SK-N-SH treated with all-trans-retinoic acid at 6 μM for 48 hours (cell line): ENCODE data around the gene MVB12A.

Source experiments
- ARNTL ChIP-seq: fragments of 450-650 bp; formaldehyde crosslinking; IDR thresholded peaks from 2 replicates; pipeline ENCODE4 v1.5.0; 2020; ENCODE audit warnings: low read depth, mild to moderate bottlenecking, moderate library complexity, borderline replicate concordance
- CSDC2 ChIP-seq: fragments of 250-450 bp; sonication (Bioruptor Pico); IDR thresholded peaks from 2 replicates; pipeline ENCODE4 v1.5.0; 2020; ENCODE audit warnings: mild to moderate bottlenecking, moderate library complexity
- POU6F1 ChIP-seq: fragments of 250-450 bp; sonication (Bioruptor Pico); IDR thresholded peaks from 2 replicates; pipeline ENCODE4 v1.8.0; 2021; ENCODE audit warnings: low read depth, mild to moderate bottlenecking, moderate library complexity, borderline replicate concordance
- ZFP30 ChIP-seq: fragments of 450-650 bp; formaldehyde crosslinking; IDR thresholded peaks from 2 replicates; pipeline ENCODE4 v1.5.0; 2022; ENCODE audit warnings: mild to moderate bottlenecking, moderate library complexity
- ZNF565 ChIP-seq: fragments of 450-650 bp; formaldehyde crosslinking; conservative IDR thresholded peaks from 2 replicates; pipeline ENCODE4 v1.5.0; 2020; ENCODE audit warnings: low read depth, mild to moderate bottlenecking, moderate library complexity
- ZNF70 ChIP-seq: fragments of 450-650 bp; formaldehyde crosslinking; IDR thresholded peaks from 2 replicates; pipeline ENCODE4 v1.5.0; 2020; ENCODE audit warnings: mild to moderate bottlenecking, moderate library complexity
- TF ChIP-seq, protein P1 (sequence below): fragments of 250-450 bp; sonication (Bioruptor Pico); IDR thresholded peaks from 2 replicates; pipeline ENCODE4 v1.5.1; 2020; ENCODE audit warnings: low read depth, mild to moderate bottlenecking, moderate library complexity

- no peak for TF ChIP-seq ZNF565
- no peak for TF ChIP-seq CSDC2 (CRISPR knock-in tag)
- TF ChIP-seq, protein P1, sequence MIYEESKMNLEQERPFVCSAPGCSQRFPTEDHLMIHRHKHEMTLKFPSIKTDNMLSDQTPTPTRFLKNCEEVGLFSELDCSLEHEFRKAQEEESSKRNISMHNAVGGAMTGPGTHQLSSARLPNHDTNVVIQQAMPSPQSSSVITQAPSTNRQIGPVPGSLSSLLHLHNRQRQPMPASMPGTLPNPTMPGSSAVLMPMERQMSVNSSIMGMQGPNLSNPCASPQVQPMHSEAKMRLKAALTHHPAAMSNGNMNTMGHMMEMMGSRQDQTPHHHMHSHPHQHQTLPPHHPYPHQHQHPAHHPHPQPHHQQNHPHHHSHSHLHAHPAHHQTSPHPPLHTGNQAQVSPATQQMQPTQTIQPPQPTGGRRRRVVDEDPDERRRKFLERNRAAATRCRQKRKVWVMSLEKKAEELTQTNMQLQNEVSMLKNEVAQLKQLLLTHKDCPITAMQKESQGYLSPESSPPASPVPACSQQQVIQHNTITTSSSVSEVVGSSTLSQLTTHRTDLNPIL: no peak
- TF ChIP-seq ARNTL (CRISPR knock-in tag): no peak
- no peak for TF ChIP-seq ZFP30 (CRISPR knock-in tag)
- TF ChIP-seq POU6F1 (CRISPR knock-in tag): no peak
- TF ChIP-seq ZNF70 (CRISPR knock-in tag): no peak
These were observed 13.0 kb upstream of the MVB12A start for GRCh38 chr19:17406887-17407196.
